PC-9 (cell line): ENCODE data around the gene MMD.

ENCODE experiments used
- CTCF ChIP-seq: fragments of 200-600 bp; sonication (generic); conservative IDR thresholded peaks from 2 replicates; pipeline ENCODE4 v1.6.1; 2017; ENCODE audit warnings: mixed run types, antibody characterized with exemption, mild to moderate bottlenecking, moderate library complexity
- EZH2 ChIP-seq: fragments of 200-600 bp; sonication (generic); IDR thresholded peaks from 2 replicates; pipeline ENCODE4 v1.8.0; 2017; ENCODE audit warnings: antibody characterized with exemption, low read depth

DNA sequence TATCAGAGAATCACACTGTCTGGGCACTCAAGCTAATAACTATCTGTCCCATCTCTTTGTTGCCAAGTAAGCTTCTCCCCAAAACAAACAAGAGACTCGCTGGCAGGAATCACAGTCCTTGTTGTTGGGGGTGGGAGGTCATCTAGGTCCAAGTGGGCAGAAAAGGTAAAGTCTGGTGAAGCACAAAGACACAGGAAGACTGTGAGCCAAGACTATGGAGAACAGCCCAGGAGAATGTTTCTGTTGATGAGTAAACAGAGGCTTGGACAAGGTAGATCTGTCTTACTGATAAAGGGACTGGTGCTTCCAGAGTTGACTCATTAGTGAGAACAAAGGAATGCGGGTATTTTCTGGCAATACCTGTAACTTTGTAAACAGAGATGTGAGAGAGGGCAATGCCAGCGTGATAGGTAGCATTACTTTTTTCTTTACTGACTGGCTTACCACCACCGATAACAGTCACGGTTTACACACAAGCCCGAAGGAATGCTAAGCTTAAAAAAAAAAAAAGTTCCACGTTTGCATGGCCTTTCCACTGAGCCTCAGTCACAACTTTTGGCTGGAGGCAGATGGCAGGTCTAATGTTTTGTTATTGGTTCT is 11.5 kb upstream of the MMD start:
- no peak for TF ChIP-seq CTCF
- no peak for TF ChIP-seq EZH2
